ENCODE measurements around the gene CEP85L.

- TF ChIP-seq CTCF (IDR thresholded peaks at IDR 0.05) (no peak), EZH2 (IDR thresholded peaks at IDR 0.05) (no peak), EZH2phosphoT487 (IDR thresholded peaks at IDR 0.05) (no peak)
These were observed 27.5 kb upstream of the CEP85L start for GRCh38 chr6:118678866-118679265.
